HEK293 (cell line): Measurements from ENCODE around the gene CATSPERD.

Experiments used
- GFI1B ChIP-seq: fragments of 450-650 bp; formaldehyde crosslinking; IDR thresholded peaks from 2 replicates; pipeline ENCODE4 v1.5.1; 2016; ENCODE audit warnings: missing biosample characterization, missing genetic modification characterization
- GLIS1 ChIP-seq: fragments of 450-650 bp; formaldehyde crosslinking; IDR thresholded peaks from 2 replicates; pipeline ENCODE4 v1.5.1; 2016; ENCODE audit warnings: missing biosample characterization, missing genetic modification characterization
- KLF1 ChIP-seq: fragments of 450-650 bp; formaldehyde crosslinking; IDR thresholded peaks from 2 replicates; pipeline ENCODE4 v1.5.1; 2016; ENCODE audit warnings: missing biosample characterization, missing genetic modification characterization
- KLF9 ChIP-seq: fragments of 450-650 bp; formaldehyde crosslinking; IDR thresholded peaks from 2 replicates; pipeline ENCODE4 v1.5.1; 2016; ENCODE audit warnings: missing biosample characterization, missing genetic modification characterization, low read depth
- SP2 ChIP-seq: fragments of 450-650 bp; formaldehyde crosslinking; IDR thresholded peaks from 2 replicates; pipeline ENCODE4 v1.5.1; 2016; ENCODE audit warnings: missing biosample characterization, missing genetic modification characterization
- TSHZ1 ChIP-seq: fragments of 450-650 bp; formaldehyde crosslinking; IDR thresholded peaks from 2 replicates; pipeline ENCODE4 v1.5.1; 2016; ENCODE audit warnings: missing biosample characterization, missing genetic modification characterization, borderline replicate concordance
- YY2 ChIP-seq: fragments of 450-650 bp; formaldehyde crosslinking; IDR thresholded peaks from 2 replicates; pipeline ENCODE4 v1.5.1; 2016; ENCODE audit warnings: missing biosample characterization, missing genetic modification characterization
- ZFP41 ChIP-seq: fragments of 450-650 bp; formaldehyde crosslinking; IDR thresholded peaks from 2 replicates; pipeline ENCODE4 v1.5.1; 2016; ENCODE audit warnings: missing biosample characterization, missing genetic modification characterization, borderline replicate concordance
- ZNF10 ChIP-seq: fragments of 450-650 bp; formaldehyde crosslinking; IDR thresholded peaks from 2 replicates; pipeline ENCODE4 v1.5.1; 2017; ENCODE audit warnings: missing biosample characterization, missing genetic modification characterization
- ZNF138 ChIP-seq: fragments of 450-650 bp; formaldehyde crosslinking; IDR thresholded peaks from 2 replicates; pipeline ENCODE4 v1.5.1; 2016; ENCODE audit warnings: missing biosample characterization, missing genetic modification characterization, borderline replicate concordance
- ZNF175 ChIP-seq: fragments of 450-650 bp; formaldehyde crosslinking; IDR thresholded peaks from 2 replicates; pipeline ENCODE4 v1.5.1; 2016; ENCODE audit warnings: missing biosample characterization, missing genetic modification characterization
- ZNF221 ChIP-seq: fragments of 450-650 bp; formaldehyde crosslinking; IDR thresholded peaks from 2 replicates; pipeline ENCODE4 v1.5.1; 2017; ENCODE audit warnings: missing biosample characterization, missing genetic modification characterization, borderline replicate concordance
- ZNF266 ChIP-seq: fragments of 450-650 bp; formaldehyde crosslinking; IDR thresholded peaks from 2 replicates; pipeline ENCODE4 v1.5.1; 2016; ENCODE audit warnings: missing biosample characterization, missing genetic modification characterization, low read depth
- ZNF274 ChIP-seq, 2 experiments: fragments of 200-500 bp in 1 of 2; fragments of 450-650 bp in 1 of 2; sonication (Bioruptor generic) in 1 of 2; formaldehyde crosslinking in 1 of 2; IDR thresholded peaks; 2 replicates each; pipeline versions ENCODE4 v1.5.1 to v1.6.1; 2014 to 2016; ENCODE audit warnings: borderline replicate concordance in 1 of 2, inconsistent platforms in 1 of 2, low read length in 1 of 2, missing biosample characterization in 1 of 2, missing genetic modification characterization in 1 of 2
- ZNF585B ChIP-seq: fragments of 450-650 bp; formaldehyde crosslinking; IDR thresholded peaks from 2 replicates; pipeline ENCODE4 v1.5.1; 2016; ENCODE audit warnings: missing biosample characterization, missing genetic modification characterization
- ZNF624 ChIP-seq: fragments of 450-650 bp; formaldehyde crosslinking; IDR thresholded peaks from 2 replicates; pipeline ENCODE4 v1.5.1; 2017; ENCODE audit warnings: missing biosample characterization, missing genetic modification characterization
- ZNF639 ChIP-seq: fragments of 450-650 bp; formaldehyde crosslinking; IDR thresholded peaks from 2 replicates; pipeline ENCODE4 v1.5.1; 2016; ENCODE audit warnings: missing biosample characterization, missing genetic modification characterization
- ZNF707 ChIP-seq: fragments of 450-650 bp; formaldehyde crosslinking; IDR thresholded peaks from 2 replicates; pipeline ENCODE4 v1.5.1; 2016; ENCODE audit warnings: missing biosample characterization, missing genetic modification characterization
- ZNF777 ChIP-seq: fragments of 450-650 bp; formaldehyde crosslinking; IDR thresholded peaks from 2 replicates; pipeline ENCODE4 v1.5.1; 2017; ENCODE audit warnings: missing biosample characterization, missing genetic modification characterization, borderline replicate concordance
- ZNF792 ChIP-seq: fragments of 450-650 bp; formaldehyde crosslinking; IDR thresholded peaks from 2 replicates; pipeline ENCODE4 v1.5.1; 2016; ENCODE audit warnings: missing biosample characterization, missing genetic modification characterization
- ZNF830 ChIP-seq: fragments of 450-650 bp; IDR thresholded peaks from 2 replicates; pipeline ENCODE4 v1.5.0; 2018; ENCODE audit warnings: missing biosample characterization, missing genetic modification characterization, low read depth, mild to moderate bottlenecking, moderate library complexity
- TF ChIP-seq, protein P1 (sequence below): fragments of 450-650 bp; formaldehyde crosslinking; IDR thresholded peaks from 2 replicates; pipeline ENCODE4 v1.5.1; 2016; ENCODE audit warnings: missing biosample characterization, missing genetic modification characterization, borderline replicate concordance
- TF ChIP-seq, protein P2 (sequence below): IDR thresholded peaks from 2 replicates; pipeline ENCODE4 v1.6.1; 2011; ENCODE audit warnings: mild to moderate bottlenecking, low read depth, low read length, borderline replicate concordance
- TF ChIP-seq, protein P3 (sequence below): fragments of 450-650 bp; formaldehyde crosslinking; IDR thresholded peaks from 2 replicates; pipeline ENCODE4 v1.5.1; 2016; ENCODE audit warnings: missing biosample characterization, missing genetic modification characterization
- TF ChIP-seq, protein P4 (sequence below): fragments of 450-650 bp; formaldehyde crosslinking; IDR thresholded peaks from 2 replicates; pipeline ENCODE4 v1.5.1; 2016; ENCODE audit warnings: missing biosample characterization, missing genetic modification characterization

The CATSPERD gene

DNA sequence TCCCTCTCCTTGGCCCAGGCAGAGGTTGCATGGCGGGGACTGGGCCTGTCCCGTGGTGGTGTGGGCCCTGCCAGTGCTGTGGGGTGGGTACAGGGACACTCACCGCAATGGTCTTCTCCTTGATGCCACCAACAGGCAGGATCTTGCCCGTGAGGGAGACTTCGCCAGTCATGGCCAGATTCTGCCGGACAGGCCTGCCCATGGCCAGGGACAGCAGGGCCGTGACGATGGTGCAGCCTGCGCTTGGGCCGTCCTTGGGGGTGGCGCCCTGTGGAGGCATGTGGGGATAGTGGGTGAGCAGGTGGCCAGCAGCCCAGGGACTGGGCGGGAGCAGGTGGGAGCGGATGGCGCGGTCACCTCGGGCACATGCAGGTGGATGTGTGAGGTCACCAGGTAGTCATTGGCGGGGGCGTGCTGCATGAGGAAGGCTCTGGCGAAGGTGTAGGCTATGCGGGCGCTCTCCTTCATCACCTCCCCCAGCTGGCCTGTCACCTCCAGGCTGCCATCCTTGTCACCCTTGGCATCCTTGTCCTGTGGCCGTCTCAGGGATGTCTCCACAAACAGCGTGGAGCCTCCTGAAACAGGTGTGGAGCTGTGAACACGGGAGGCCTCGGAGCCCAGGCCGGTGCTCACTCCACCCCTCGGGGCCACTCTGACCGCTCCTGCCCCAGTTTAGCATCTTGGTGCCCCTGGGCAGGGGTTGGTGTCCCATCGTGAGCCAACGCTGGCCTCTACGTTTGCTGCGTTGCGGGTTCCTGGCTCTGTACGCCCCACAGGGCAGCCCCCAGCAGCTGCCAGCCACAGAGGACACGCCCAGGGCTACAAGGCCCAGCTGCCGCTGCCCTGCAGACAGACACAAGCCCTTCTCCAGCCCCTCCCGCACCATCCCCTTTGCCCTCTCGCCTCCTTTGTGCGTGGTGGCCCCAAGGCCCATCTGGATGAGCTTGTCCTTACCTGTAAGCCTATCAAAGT lies 27.0 kb upstream of the CATSPERD start (continued):
- TF ChIP-seq, protein P1, sequence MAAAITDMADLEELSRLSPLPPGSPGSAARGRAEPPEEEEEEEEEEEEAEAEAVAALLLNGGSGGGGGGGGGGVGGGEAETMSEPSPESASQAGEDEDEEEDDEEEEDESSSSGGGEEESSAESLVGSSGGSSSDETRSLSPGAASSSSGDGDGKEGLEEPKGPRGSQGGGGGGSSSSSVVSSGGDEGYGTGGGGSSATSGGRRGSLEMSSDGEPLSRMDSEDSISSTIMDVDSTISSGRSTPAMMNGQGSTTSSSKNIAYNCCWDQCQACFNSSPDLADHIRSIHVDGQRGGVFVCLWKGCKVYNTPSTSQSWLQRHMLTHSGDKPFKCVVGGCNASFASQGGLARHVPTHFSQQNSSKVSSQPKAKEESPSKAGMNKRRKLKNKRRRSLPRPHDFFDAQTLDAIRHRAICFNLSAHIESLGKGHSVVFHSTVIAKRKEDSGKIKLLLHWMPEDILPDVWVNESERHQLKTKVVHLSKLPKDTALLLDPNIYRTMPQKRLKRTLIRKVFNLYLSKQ (tag by site-specific recombination), result no peak
- TF ChIP-seq GFI1B (tag by site-specific recombination) (no peak), ZNF585B (tag by site-specific recombination) (no peak), ZNF266 (tag by site-specific recombination) (no peak), ZNF830 (tag by site-specific recombination) (no peak), ZNF138 (tag by site-specific recombination) (no peak), ZNF707 (tag by site-specific recombination) (no peak), SP2 (tag by site-specific recombination) (no peak), YY2 (tag by site-specific recombination) (no peak), ZNF175 (tag by site-specific recombination) (no peak), ZNF624 (tag by site-specific recombination) (no peak), KLF1 (0 out of 2 replicates have a peak, but pooled peaks have one; percentile 10), ZNF274 (IDR thresholded peaks at IDR 0.05; ENCODE audit: low read length) (no peak), ZNF274 (tag by site-specific recombination; IDR thresholded peaks at IDR 0.05; ENCODE audit: borderline replicate concordance) (no peak), GLIS1 (tag by site-specific recombination) (no peak), ZNF10 (tag by site-specific recombination) (no peak; the same call in 1 of the 2 replicates), ZNF221 (tag by site-specific recombination) (no peak), ZNF639 (tag by site-specific recombination) (0 out of 2 replicates have a peak, but pooled peaks have one; percentile 35), KLF9 (peak; percentile 14; the same call in 1 of the 2 replicates), ZNF792 (tag by site-specific recombination) (no peak), ZFP41 (no peak), TSHZ1 (tag by site-specific recombination) (no peak), ZNF777 (no peak)
- TF ChIP-seq, protein P2, sequence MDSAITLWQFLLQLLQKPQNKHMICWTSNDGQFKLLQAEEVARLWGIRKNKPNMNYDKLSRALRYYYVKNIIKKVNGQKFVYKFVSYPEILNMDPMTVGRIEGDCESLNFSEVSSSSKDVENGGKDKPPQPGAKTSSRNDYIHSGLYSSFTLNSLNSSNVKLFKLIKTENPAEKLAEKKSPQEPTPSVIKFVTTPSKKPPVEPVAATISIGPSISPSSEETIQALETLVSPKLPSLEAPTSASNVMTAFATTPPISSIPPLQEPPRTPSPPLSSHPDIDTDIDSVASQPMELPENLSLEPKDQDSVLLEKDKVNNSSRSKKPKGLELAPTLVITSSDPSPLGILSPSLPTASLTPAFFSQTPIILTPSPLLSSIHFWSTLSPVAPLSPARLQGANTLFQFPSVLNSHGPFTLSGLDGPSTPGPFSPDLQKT, result no peak
- TF ChIP-seq, protein P3, sequence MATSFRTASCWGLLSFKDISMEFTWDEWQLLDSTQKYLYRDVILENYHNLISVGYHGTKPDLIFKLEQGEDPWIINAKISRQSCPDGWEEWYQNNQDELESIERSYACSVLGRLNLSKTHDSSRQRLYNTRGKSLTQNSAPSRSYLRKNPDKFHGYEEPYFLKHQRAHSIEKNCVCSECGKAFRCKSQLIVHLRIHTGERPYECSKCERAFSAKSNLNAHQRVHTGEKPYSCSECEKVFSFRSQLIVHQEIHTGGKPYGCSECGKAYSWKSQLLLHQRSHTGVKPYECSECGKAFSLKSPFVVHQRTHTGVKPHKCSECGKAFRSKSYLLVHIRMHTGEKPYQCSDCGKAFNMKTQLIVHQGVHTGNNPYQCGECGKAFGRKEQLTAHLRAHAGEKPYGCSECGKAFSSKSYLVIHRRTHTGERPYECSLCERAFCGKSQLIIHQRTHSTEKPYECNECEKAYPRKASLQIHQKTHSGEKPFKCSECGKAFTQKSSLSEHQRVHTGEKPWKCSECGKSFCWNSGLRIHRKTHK (tag by site-specific recombination), result no peak
- TF ChIP-seq, protein P4, sequence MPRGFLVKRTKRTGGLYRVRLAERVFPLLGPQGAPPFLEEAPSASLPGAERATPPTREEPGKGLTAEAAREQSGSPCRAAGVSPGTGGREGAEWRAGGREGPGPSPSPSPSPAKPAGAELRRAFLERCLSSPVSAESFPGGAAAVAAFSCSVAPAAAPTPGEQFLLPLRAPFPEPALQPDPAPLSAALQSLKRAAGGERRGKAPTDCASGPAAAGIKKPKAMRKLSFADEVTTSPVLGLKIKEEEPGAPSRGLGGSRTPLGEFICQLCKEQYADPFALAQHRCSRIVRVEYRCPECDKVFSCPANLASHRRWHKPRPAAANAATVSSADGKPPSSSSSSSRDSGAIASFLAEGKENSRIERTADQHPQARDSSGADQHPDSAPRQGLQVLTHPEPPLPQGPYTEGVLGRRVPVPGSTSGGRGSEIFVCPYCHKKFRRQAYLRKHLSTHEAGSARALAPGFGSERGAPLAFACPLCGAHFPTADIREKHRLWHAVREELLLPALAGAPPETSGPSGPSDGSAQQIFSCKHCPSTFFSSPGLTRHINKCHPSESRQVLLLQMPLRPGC (tag by site-specific recombination), result 0 out of 2 replicates have a peak, but pooled peaks have one; percentile 24
